DMS53 (cell line): Measurements from ENCODE around the gene DLK2.
"Not testable (repeated sequence)": the region's sequence is repeated elsewhere in the genome, so short reads cannot be mapped to it uniquely, and the experiment has no call there.

ENCODE experiments used
- DNase-seq: peaks from one replicate; lab custom pipeline; 2025; lab: John Stamatoyannopoulos, UW

The DLK2 gene, protein sequence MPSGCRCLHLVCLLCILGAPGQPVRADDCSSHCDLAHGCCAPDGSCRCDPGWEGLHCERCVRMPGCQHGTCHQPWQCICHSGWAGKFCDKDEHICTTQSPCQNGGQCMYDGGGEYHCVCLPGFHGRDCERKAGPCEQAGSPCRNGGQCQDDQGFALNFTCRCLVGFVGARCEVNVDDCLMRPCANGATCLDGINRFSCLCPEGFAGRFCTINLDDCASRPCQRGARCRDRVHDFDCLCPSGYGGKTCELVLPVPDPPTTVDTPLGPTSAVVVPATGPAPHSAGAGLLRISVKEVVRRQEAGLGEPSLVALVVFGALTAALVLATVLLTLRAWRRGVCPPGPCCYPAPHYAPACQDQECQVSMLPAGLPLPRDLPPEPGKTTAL

GRCh38 chr6:43455531-43456428 lies at the start of gene DLK2:
TSS of gene DLK2 (minus strand) at chr6:43455548. CDS start at chr6:43454825, 723 bp downstream.
- DNase-seq, result peak; percentile 72

DNA sequence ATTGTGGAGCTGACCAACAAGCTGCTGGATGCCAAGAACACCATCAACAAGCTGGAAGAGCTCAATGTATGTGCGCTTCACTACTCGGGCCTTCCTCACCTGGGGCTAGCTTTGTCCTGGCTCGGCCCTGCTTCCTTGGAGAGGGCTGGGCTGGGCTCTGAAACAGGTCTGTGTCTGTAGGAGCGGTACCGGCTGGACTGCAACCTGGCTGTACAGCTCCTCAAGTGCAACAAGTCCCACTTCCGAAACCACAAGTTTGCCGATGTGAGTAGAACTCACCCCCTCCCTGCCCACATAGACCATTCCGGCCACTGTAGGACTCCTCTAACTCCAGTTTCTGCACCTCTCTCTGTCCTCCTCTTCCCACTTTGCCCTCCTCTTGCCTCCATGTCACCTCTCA lies 48.1 kb upstream of the DLK2 start:
- no peak for DNase-seq

DNA sequence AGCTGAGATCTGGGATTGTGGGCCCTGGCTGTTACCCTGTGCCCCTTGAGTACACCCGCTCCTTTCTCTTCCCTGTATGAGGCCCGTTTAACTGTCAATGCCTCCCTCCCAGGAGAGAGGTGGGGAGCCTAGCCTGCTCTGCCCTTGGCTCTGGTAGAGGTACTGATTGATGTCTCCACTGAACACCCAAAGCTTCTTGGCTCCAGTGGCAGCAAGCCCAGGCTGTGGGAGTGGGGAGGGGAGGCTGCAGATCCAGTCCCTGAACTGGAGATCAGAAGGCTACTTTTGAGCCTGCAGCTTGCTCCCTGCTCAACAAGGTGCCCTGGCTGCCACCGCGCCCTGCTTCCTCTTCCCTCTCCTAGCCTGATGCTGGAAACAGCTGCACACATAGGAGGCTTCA lies 47.3 kb upstream of the DLK2 start:
- DNase-seq, result no peak

DNA sequence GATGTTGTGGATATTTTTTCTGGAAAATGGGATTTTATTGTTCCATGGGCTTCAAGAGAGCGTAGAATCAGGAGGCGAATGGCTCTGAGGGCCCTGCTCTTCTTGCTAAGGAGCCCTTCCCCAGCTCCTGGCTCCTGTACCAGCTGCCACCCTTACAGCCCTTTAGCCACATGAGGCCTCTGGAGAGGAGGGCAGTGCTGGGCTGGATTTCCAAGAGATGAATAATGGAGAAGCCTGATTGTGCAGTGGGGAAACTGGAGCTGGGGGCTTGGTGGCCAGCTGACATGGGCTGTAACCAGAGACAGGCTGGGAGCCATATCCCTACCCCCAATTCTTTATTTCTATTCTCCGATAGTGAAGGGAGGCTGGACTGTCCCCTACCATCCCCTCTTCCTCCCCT lies 45.6 kb upstream of the DLK2 start:
- DNase-seq, result no peak

- no peak for DNase-seq
Observed at GRCh38 chr6:43499028-43499815, 43.9 kb upstream of the DLK2 start.

DNA sequence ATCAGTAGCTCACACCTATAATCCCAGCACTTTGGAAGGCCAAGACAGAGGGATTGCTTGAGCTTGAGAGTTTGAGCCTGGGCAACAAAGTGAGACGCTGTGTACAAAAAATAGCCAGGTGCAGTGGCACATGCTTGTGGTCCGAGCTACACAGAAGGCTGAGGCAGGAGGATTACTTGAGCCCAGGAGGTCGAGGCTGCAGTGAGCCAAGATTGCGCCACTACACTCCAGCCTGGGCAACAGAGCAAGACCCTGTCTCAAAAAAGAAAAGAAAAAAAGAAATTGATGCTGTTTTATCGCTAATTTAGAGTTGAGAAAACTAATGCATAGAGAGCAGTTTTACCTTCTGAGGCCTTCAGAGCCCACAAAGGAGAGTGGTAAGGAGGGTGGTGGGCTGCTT lies 42.9 kb upstream of the DLK2 start:
- DNase-seq, result not testable (repeated sequence)

- no peak for DNase-seq
Observed at GRCh38 chr6:43497689-43498088, 42.3 kb upstream of the DLK2 start.

GRCh38 chr6:43497129-43497396 lies 41.7 kb upstream of the DLK2 start:
- DNase-seq, result no peak

GRCh38 chr6:43496370-43497128 lies 41.2 kb upstream of the DLK2 start:
- DNase-seq, result peak; percentile 38

DNA sequence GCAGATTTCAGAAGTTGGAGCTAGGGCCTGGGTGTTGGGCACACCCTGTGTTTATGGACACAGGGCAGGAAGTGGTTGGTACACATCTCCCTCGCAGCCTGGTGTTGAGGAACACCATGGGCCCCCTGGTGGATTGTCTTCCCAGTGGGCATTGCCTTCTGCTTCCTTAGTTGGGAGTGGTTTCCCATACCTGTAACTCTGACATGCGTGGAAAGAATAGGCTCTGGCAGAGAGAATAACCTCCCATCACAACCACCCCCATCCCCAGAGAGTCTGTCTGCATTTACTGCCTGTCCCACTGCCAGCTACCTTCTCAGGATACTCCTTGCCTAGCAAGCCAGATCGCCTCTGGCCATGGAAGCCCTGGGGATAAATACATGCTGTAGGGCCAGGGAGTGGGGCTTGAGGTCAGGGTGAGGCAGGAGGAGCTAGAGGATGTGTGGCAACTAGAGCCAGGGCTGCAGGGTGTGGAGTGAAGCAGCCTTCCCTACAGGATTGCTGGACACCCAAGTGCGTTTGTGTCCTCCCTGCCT lies 40.1 kb upstream of the DLK2 start:
- DNase-seq, result peak; percentile 22

GRCh38 chr6:43494766-43495165 lies 39.4 kb upstream of the DLK2 start:
- no peak for DNase-seq

- no peak for DNase-seq
Observed at GRCh38 chr6:43494321-43494720, 39.0 kb upstream of the DLK2 start.

GRCh38 chr6:43493833-43494232 lies 38.5 kb upstream of the DLK2 start:
- DNase-seq, result no peak

- no peak for DNase-seq
Observed at GRCh38 chr6:43493230-43493629, 37.9 kb upstream of the DLK2 start.

- no peak for DNase-seq
Observed at GRCh38 chr6:43492673-43493072, 37.3 kb upstream of the DLK2 start.

- peak; percentile 60 for DNase-seq
Observed at GRCh38 chr6:43491750-43492661, 36.7 kb upstream of the DLK2 start.

- no peak for DNase-seq
Observed at GRCh38 chr6:43490523-43490939, 35.2 kb upstream of the DLK2 start.

- no peak for DNase-seq
Observed at GRCh38 chr6:43489277-43490072, 34.1 kb upstream of the DLK2 start.

DNA sequence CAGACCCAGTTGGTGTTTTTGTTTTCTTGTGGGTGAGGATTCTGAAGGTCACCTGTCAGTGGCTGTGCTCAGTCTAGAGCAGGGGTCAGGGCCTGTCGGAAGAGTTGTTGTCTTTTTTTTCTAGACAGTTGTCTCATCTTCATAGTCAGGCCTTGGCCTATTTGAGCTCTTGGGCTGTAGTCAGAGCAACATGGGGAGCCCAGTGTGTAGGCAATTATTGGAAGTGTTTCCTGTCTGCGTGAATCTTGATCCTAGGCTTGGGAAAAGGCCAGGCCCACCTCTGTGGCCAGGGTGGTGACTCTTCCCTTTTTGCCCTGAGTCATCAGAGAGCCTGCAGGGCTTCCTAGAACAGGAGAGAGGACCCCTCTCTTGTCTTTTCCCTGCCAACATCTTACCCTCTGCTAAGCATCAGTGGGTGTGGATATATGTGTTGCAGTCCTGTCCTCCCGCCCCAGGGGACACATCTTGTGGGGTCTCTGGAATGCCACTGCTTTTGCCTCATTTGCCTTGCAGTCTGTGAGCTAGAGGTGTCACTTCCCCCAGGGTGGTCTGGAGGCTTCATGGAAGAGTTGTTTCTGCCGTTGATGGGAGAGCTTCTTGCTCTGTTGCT lies 33.4 kb upstream of the DLK2 start:
- no peak for DNase-seq
